Endothelial cell of umbilical vein (primary cell): ENCODE data around the gene YWHAH. TPM values are rescaled to one million over a fixed set of nuclear protein-coding genes. Genes with fewer than 3 reads are reported as not detected.

Experiments
- BruUV-seq: library from RNA; stranded (reverse); fragments of 400-500 nt; replicated peaks from 2 replicates; lab custom pipeline; 2021; lab: Mats Ljungman, UMichigan
- CTCF ChIA-PET: fragments of 300-600, 350-600 bp; sonication (Branson Sonifier 250); formaldehyde crosslinking; loops from one replicate; lab custom pipeline; 2021; ENCODE audit warnings: antibody characterized with exemption, inconsistent platforms; lab: Charles Lee
- POLR2A ChIA-PET: fragments of 300-600, 350-600 bp; sonication (Branson Sonifier 250); formaldehyde crosslinking; loops from one replicate; lab custom pipeline; 2021; ENCODE audit warnings: antibody characterized with exemption, inconsistent platforms; lab: Charles Lee
- DNase-seq: peaks from one replicate; pipeline ENCODE4 v3.0.0-alpha.2; 2011; ENCODE audit warnings: low read depth, low spot score
- FAIRE-seq: peaks from 2 replicates; lab custom pipeline; 2011; peaks lifted over from hg19 to GRCh38; lab: Jason Lieb, UNC
- H2AFZ ChIP-seq: 2 replicates; pipeline ENCODE4 v1.6.0; 2012; ENCODE audit warnings: low read depth, low read length, control low read depth, inconsistent platforms
- H3K27ac ChIP-seq: 2 replicates; pipeline ENCODE4 v1.5.1; 2011; ENCODE audit warnings: low read depth, mild to moderate bottlenecking, control low read depth, low read length, moderate library complexity; ENCODE audit not compliant: insufficient read depth
- H3K27me3 ChIP-seq, 2 experiments: 2 replicates each; pipeline versions ENCODE4 v1.6.0 to v1.6.1; 2011; ENCODE audit warnings: low read length in 2 of 2, mixed read lengths in 1 of 2; ENCODE audit not compliant: control insufficient read depth in 2 of 2, insufficient read depth in 2 of 2
- H3K36me3 ChIP-seq, 2 experiments: 2 replicates in 1 of 2; 3 replicates in 1 of 2; pipeline ENCODE4 v1.5.1; 2011; ENCODE audit warnings: low read length in 2 of 2, mild to moderate bottlenecking in 1 of 2, moderate library complexity in 1 of 2; ENCODE audit not compliant: control insufficient read depth in 2 of 2, insufficient read depth in 2 of 2; ENCODE audit errors: extremely low read depth in 1 of 2
- H3K4me1 ChIP-seq: 3 replicates; pipeline ENCODE4 v1.5.1; 2011; ENCODE audit warnings: mild to moderate bottlenecking, low read length; ENCODE audit not compliant: control insufficient read depth, insufficient read depth; ENCODE audit errors: extremely low read depth
- H3K4me2 ChIP-seq: 2 replicates; pipeline ENCODE4 v1.6.1; 2011; ENCODE audit warnings: low read length, control low read depth, mixed read lengths; ENCODE audit not compliant: insufficient read depth
- H3K4me3 ChIP-seq, 3 experiments: fragments of 200-600 bp in 1 of 3; sonication (generic), shearing (Covaris generic) in 1 of 3; replicated peaks in 1 of 3; 2 replicates each; pipeline ENCODE4 v1.5.1; 2011 to 2016; ENCODE audit warnings: control low read depth in 3 of 3, low read length in 3 of 3, mild to moderate bottlenecking in 2 of 3, inconsistent platforms in 1 of 3, low read depth in 1 of 3, moderate library complexity in 1 of 3; ENCODE audit not compliant: insufficient read depth in 1 of 3
- H3K79me2 ChIP-seq: 2 replicates; pipeline ENCODE4 v1.6.0; 2012; ENCODE audit warnings: low read length, inconsistent platforms; ENCODE audit not compliant: control insufficient read depth, insufficient read depth
- H3K9ac ChIP-seq: replicated peaks from 2 replicates; pipeline ENCODE3; 2011; ENCODE audit warnings: low read length, control low read depth; ENCODE audit not compliant: insufficient read depth; ENCODE audit errors: extremely low read depth
- H3K9me1 ChIP-seq: replicated peaks from 3 replicates; pipeline ENCODE4 v1.6.0; 2011; ENCODE audit warnings: mild to moderate bottlenecking, low read length; ENCODE audit not compliant: control insufficient read depth, insufficient read depth; ENCODE audit errors: extremely low read depth
- H3K9me3 ChIP-seq: replicated peaks from 2 replicates; pipeline ENCODE4 v1.5.1; 2012; ENCODE audit warnings: low read length, inconsistent platforms; ENCODE audit not compliant: control insufficient read depth, insufficient read depth
- H4K20me1 ChIP-seq: replicated peaks from 2 replicates; pipeline ENCODE3; 2011; ENCODE audit warnings: mild to moderate bottlenecking, low read length; ENCODE audit not compliant: control insufficient read depth, insufficient read depth; ENCODE audit errors: extremely low read depth
- CTCF ChIP-seq, 2 donors: IDR thresholded peaks; 1 replicate in 1 of 2; 2 replicates in 1 of 2; pipeline ENCODE4 v1.5.1; 2011; ENCODE audit warnings: low read length in 2 of 2, mild to moderate bottlenecking in 2 of 2, moderate library complexity in 2 of 2, control low read depth in 1 of 2, inconsistent platforms in 1 of 2, low read depth in 1 of 2; ENCODE audit not compliant: insufficient read depth in 1 of 2; ENCODE audit errors: extremely low read depth in 1 of 2
- EZH2 ChIP-seq: IDR thresholded peaks from 2 replicates; pipeline ENCODE4 v1.6.1; 2012; ENCODE audit warnings: borderline replicate concordance, low read depth, mild to moderate bottlenecking, moderate library complexity, low read length, inconsistent platforms; ENCODE audit not compliant: severe bottlenecking
- FOS ChIP-seq: IDR thresholded peaks from 2 replicates; pipeline ENCODE4 v1.6.1; 2011; ENCODE audit warnings: mild to moderate bottlenecking, low read length, moderate library complexity, borderline replicate concordance; ENCODE audit not compliant: insufficient read depth
- GATA2 ChIP-seq: IDR thresholded peaks from 2 replicates; pipeline ENCODE4 v1.7.0; 2011; ENCODE audit warnings: low read depth, mild to moderate bottlenecking, moderate library complexity, mixed read lengths, low read length; ENCODE audit not compliant: insufficient read length, insufficient read depth
- JUN ChIP-seq: IDR thresholded peaks from 2 replicates; pipeline ENCODE4 v1.6.1; 2011; ENCODE audit warnings: borderline replicate concordance, low read depth; ENCODE audit not compliant: insufficient read length, insufficient read depth
- MAX ChIP-seq: IDR thresholded peaks from 2 replicates; pipeline ENCODE4 v1.6.1; 2011; ENCODE audit not compliant: insufficient read depth, insufficient read length
- MYC ChIP-seq: IDR thresholded peaks from one replicate; pipeline ENCODE4 v1.6.1; 2011; ENCODE audit warnings: mild to moderate bottlenecking, low read depth, low read length
- POLR2A ChIP-seq: IDR thresholded peaks from 2 replicates; pipeline ENCODE4 v1.6.1; 2012; ENCODE audit warnings: low read depth, mild to moderate bottlenecking, control low read depth, low read length
- POLR2AphosphoS5 ChIP-seq: IDR thresholded peaks from 2 replicates; pipeline ENCODE4 v1.6.1; 2012; ENCODE audit warnings: low read depth, mild to moderate bottlenecking, control low read depth, low read length, moderate library complexity; ENCODE audit not compliant: insufficient read depth
- dilution Hi-C: fragments of 300-500 bp; cut with MboI; formaldehyde crosslinking; loops from one replicate; pipeline ENCODE4 v1.15.0; 2019; ENCODE audit warnings: low sequenced_read_pairs; ENCODE audit not compliant: extremely low pct_ligation_motif_present
- intact Hi-C: fragments of 100-400 bp; cut with micrococcal nuclease; formaldehyde crosslinking; loops from one replicate; pipeline ENCODE4 v1.10.0; 2022
- polyA plus RNA-seq, 4 experiments: library from polyadenylated mRNA; depleted of rRNA in 3 of 4; stranded (reverse) in 3 of 4; unstranded in 1 of 4; fragments of >200 nt; gene quantifications; 2 replicates each; pipeline versions ENCODE4 v1.2.1 to v1.2.3, GENCODE V29; 2011 to 2012; ENCODE audit warnings: missing spikeins in 1 of 4
- total RNA-seq: library from RNA; stranded (reverse); gene quantifications from 2 replicates; pipeline ENCODE4 v1.2.3, GENCODE V29; 2021

The YWHAH gene
- total and polyA plus RNA-seq, 2 donors (not counting 3 experiments of a cell fraction or from before 2014, with no cell fraction given), result 73.6 to 170 TPM

GRCh38 chr22:31950226-31950625 lies 5.9 kb downstream of the YWHAH start:
- no peak for FAIRE-seq
- H4K20me1 ChIP-seq, result peaks cover 11% of the 10 kb centered on the region
- H2AFZ ChIP-seq, result no peak overlapping the region
- no peak overlapping the region for H3K27ac ChIP-seq
- TF ChIP-seq EZH2 (no peak), CTCF (IDR thresholded peaks at IDR 0.05; ENCODE audit: extremely low read depth in 1 of 2, insufficient read depth in 1 of 2, low read depth in 1 of 2, low read length in 2 of 2) (no peak), MYC (no peak), MAX (no peak), FOS (no peak), GATA2 (no peak), JUN (no peak), POLR2AphosphoS5 (no peak), POLR2A (no peak)
- dilution Hi-C loops (loop anchor here (10.0 kb wide), 1 partner anchor 195 kb away; the partner anchor contains the start of genes DEPDC5 and PRR14L), intact Hi-C loops (no loop called here)
- H3K9me3 ChIP-seq, result no peaks in the 10 kb centered on the region
- peaks cover 3 to 4% of the 10 kb centered on the region in 2 experiments for H3K36me3 ChIP-seq
- BruUV-seq, result no TSS peak
- no peak overlapping the region for H3K4me3 ChIP-seq
- no peak overlapping the region for H3K9ac ChIP-seq
- H3K79me2 ChIP-seq, result peaks cover 96% of the 10 kb centered on the region
- no peaks in the 10 kb centered on the region for H3K27me3 ChIP-seq
- peaks cover 59% of the 10 kb centered on the region for H3K4me1 ChIP-seq
- DNase-seq, result no peak
- H3K9me1 ChIP-seq, result no peaks in the 10 kb centered on the region
- CTCF ChIA-PET, result interaction anchor here (0.8 to 2.8 kb wide), 5 partner anchors 20 to 393 kb away, joined by 3 to 15 read pairs (median 4); no protein-coding TSS in a partner anchor
- POLR2A ChIA-PET, result no interaction called here
- no peak overlapping the region for H3K4me2 ChIP-seq
